Measurements from ENCODE around the gene PARP8.

Gene PARP8

GRCh38 chr5:50646591-50646990 is 19.8 kb upstream of the PARP8 start:
- H3K36me3 ChIP-seq (ENCODE audit: insufficient read depth, low read length), result no peaks in the 10 kb centered on the region
- no peak overlapping the region for H3K27ac ChIP-seq (ENCODE audit: low read depth, low read length, poor library complexity, severe bottlenecking)
- H3K9me3 ChIP-seq (ENCODE audit: low read length), result no peaks in the 10 kb centered on the region
- H3K79me2 ChIP-seq (ENCODE audit: insufficient read depth, low read length), result no peaks in the 10 kb centered on the region
- no peak overlapping the region for H3K4me2 ChIP-seq (ENCODE audit: low read length)
- no peaks in the 10 kb centered on the region for H3F3A ChIP-seq (ENCODE audit: insufficient read depth, low read length)
- H2AFZ ChIP-seq (ENCODE audit: low read length), result no peak overlapping the region
- no peak overlapping the region for H3K9ac ChIP-seq (ENCODE audit: low read length)
- TF ChIP-seq EZH2 (IDR thresholded peaks at IDR 0.05; ENCODE audit: borderline replicate concordance, low read length), result no peak
- TF ChIP-seq CTCF (IDR thresholded peaks at IDR 0.05; ENCODE audit: low read length), result no peak
- H3K4me1 ChIP-seq (ENCODE audit: insufficient read depth, low read length, severe bottlenecking), result peaks cover 10% of the 10 kb centered on the region
- no peak overlapping the region for H3K4me3 ChIP-seq (ENCODE audit: low read depth, low read length, poor library complexity, severe bottlenecking)
- H4K20me1 ChIP-seq (ENCODE audit: insufficient read depth, low read length), result no peaks in the 10 kb centered on the region
- no peaks in the 10 kb centered on the region for H3K27me3 ChIP-seq (ENCODE audit: insufficient read depth, low read length)
- H3K9me2 ChIP-seq (ENCODE audit: low read depth, low read length), result no peaks in the 10 kb centered on the region

- H3K4me3 ChIP-seq (ENCODE audit: low read depth, low read length, poor library complexity, severe bottlenecking), result no peak overlapping the region
- H3K9me3 ChIP-seq (ENCODE audit: low read length), result no peaks in the 10 kb centered on the region
- H3F3A ChIP-seq (ENCODE audit: insufficient read depth, low read length), result no peaks in the 10 kb centered on the region
- H4K20me1 ChIP-seq (ENCODE audit: insufficient read depth, low read length), result no peaks in the 10 kb centered on the region
- no peak overlapping the region for H2AFZ ChIP-seq (ENCODE audit: low read length)
- TF ChIP-seq EZH2 (IDR thresholded peaks at IDR 0.05; ENCODE audit: borderline replicate concordance, low read length), result no peak
- H3K9me2 ChIP-seq (ENCODE audit: low read depth, low read length), result no peaks in the 10 kb centered on the region
- H3K9ac ChIP-seq (ENCODE audit: low read length), result no peak overlapping the region
- H3K4me1 ChIP-seq (ENCODE audit: insufficient read depth, low read length, severe bottlenecking), result peaks cover 10% of the 10 kb centered on the region
- H3K4me2 ChIP-seq (ENCODE audit: low read length), result no peak overlapping the region
- no peaks in the 10 kb centered on the region for H3K27me3 ChIP-seq (ENCODE audit: insufficient read depth, low read length)
- no peak overlapping the region for H3K27ac ChIP-seq (ENCODE audit: low read depth, low read length, poor library complexity, severe bottlenecking)
- H3K79me2 ChIP-seq (ENCODE audit: insufficient read depth, low read length), result no peaks in the 10 kb centered on the region
- H3K36me3 ChIP-seq (ENCODE audit: insufficient read depth, low read length), result no peaks in the 10 kb centered on the region
Observed at GRCh38 chr5:50647726-50648125, 18.7 kb upstream of the PARP8 start.

- Histone ChIP-seq H3K4me1 (ENCODE audit: insufficient read depth, low read length, severe bottlenecking) (peaks cover 28% of the 10 kb centered on the region), H3K27me3 (ENCODE audit: insufficient read depth, low read length) (no peaks in the 10 kb centered on the region), H2AFZ (ENCODE audit: low read length) (no peak overlapping the region; the same call in 1 of the 2 replicates), H3F3A (ENCODE audit: insufficient read depth, low read length) (no peaks in the 10 kb centered on the region), H3K9me3 (ENCODE audit: low read length) (no peaks in the 10 kb centered on the region), H4K20me1 (ENCODE audit: insufficient read depth, low read length) (no peaks in the 10 kb centered on the region), H3K36me3 (ENCODE audit: insufficient read depth, low read length) (no peaks in the 10 kb centered on the region), H3K4me3 (ENCODE audit: low read depth, low read length, poor library complexity, severe bottlenecking) (no peak overlapping the region), H3K27ac (ENCODE audit: low read depth, low read length, poor library complexity, severe bottlenecking) (peak overlapping the region; percentile 36), H3K9ac (ENCODE audit: low read length) (no peak overlapping the region), H3K9me2 (ENCODE audit: low read depth, low read length) (no peaks in the 10 kb centered on the region), H3K4me2 (ENCODE audit: low read length) (peak overlapping the region; percentile 29; the same call in 1 of the 2 replicates), H3K79me2 (ENCODE audit: insufficient read depth, low read length) (no peaks in the 10 kb centered on the region)
- no peak for TF ChIP-seq CTCF (IDR thresholded peaks at IDR 0.05; ENCODE audit: low read length)
- no peak for TF ChIP-seq EZH2 (IDR thresholded peaks at IDR 0.05; ENCODE audit: borderline replicate concordance, low read length)
Observed at GRCh38 chr5:50653946-50654345, 12.5 kb upstream of the PARP8 start.

GRCh38 chr5:50655067-50655809 is 11.2 kb upstream of the PARP8 start:
- Histone ChIP-seq H3K9me3 (ENCODE audit: low read length) (no peaks in the 10 kb centered on the region), H3K4me2 (ENCODE audit: low read length) (no peak overlapping the region), H3K36me3 (ENCODE audit: insufficient read depth, low read length) (no peaks in the 10 kb centered on the region), H3K79me2 (ENCODE audit: insufficient read depth, low read length) (no peaks in the 10 kb centered on the region), H3K4me3 (ENCODE audit: low read depth, low read length, poor library complexity, severe bottlenecking) (no peak overlapping the region), H3F3A (ENCODE audit: insufficient read depth, low read length) (no peaks in the 10 kb centered on the region), H2AFZ (ENCODE audit: low read length) (no peak overlapping the region), H4K20me1 (ENCODE audit: insufficient read depth, low read length) (no peaks in the 10 kb centered on the region), H3K9ac (ENCODE audit: low read length) (no peak overlapping the region), H3K9me2 (ENCODE audit: low read depth, low read length) (no peaks in the 10 kb centered on the region), H3K27ac (ENCODE audit: low read depth, low read length, poor library complexity, severe bottlenecking) (peak overlapping the region; percentile 46), H3K4me1 (ENCODE audit: insufficient read depth, low read length, severe bottlenecking) (peaks cover 20% of the 10 kb centered on the region), H3K27me3 (ENCODE audit: insufficient read depth, low read length) (no peaks in the 10 kb centered on the region)
- TF ChIP-seq CTCF (IDR thresholded peaks at IDR 0.05; ENCODE audit: low read length) (no peak), EZH2 (IDR thresholded peaks at IDR 0.05; ENCODE audit: borderline replicate concordance, low read length) (no peak)
